Vagina (tissue), 2 donors: ENCODE data around the gene PTPRF. TPM values are rescaled to one million over a fixed set of nuclear protein-coding genes. Genes with fewer than 3 reads are reported as not detected.

Experiments used
- DNase-seq, 2 donors: peaks; one replicate each; pipeline ENCODE4 v3.0.0-alpha.2; 2017; ENCODE audit errors: extremely low spot score in 2 of 2
- H3K27ac ChIP-seq: fragments of 200-600 bp; sonication (generic); one replicate; pipeline ENCODE4 v1.5.1; 2019
- H3K27me3 ChIP-seq: fragments of 200-600 bp; sonication (generic); one replicate; pipeline ENCODE4 v1.5.1; 2019
- H3K36me3 ChIP-seq, 2 donors: fragments of 200-600 bp; sonication (generic); one replicate each; pipeline ENCODE4 v1.5.1; 2017 to 2019
- H3K4me1 ChIP-seq: fragments of 200-600 bp; sonication (generic); one replicate; pipeline ENCODE4 v1.5.1; 2019
- H3K4me3 ChIP-seq, 2 donors: fragments of 200-600 bp; sonication (generic); 1 replicate in 1 of 2; 2 replicates in 1 of 2; pipeline ENCODE4 v1.5.1; 2016 to 2019
- H3K9me3 ChIP-seq: fragments of 200-600 bp; sonication (generic); one replicate; pipeline ENCODE4 v1.5.1; 2019
- CTCF ChIP-seq, 3 experiments: fragments of 450-650 bp in 2 of 3; fragments of 200-600 bp in 1 of 3; sonication (generic) in 1 of 3; IDR thresholded peaks; one replicate each; pipeline ENCODE4 v1.5.1; 2017 to 2019; ENCODE audit warnings: antibody characterized with exemption in 3 of 3, mild to moderate bottlenecking in 2 of 3, moderate library complexity in 2 of 3
- POLR2A ChIP-seq, 2 donors: fragments of 450-650 bp; IDR thresholded peaks; one replicate each; pipeline ENCODE4 v1.6.1; 2017; ENCODE audit warnings: antibody characterized with exemption in 2 of 2, mild to moderate bottlenecking in 2 of 2, moderate library complexity in 2 of 2
- POLR2AphosphoS5 ChIP-seq, 2 donors: sonication (generic); formaldehyde crosslinking; IDR thresholded peaks; one replicate each; pipeline ENCODE4 v1.9.0; 2017; ENCODE audit warnings: antibody characterized with exemption in 2 of 2, mild to moderate bottlenecking in 2 of 2, low read depth in 1 of 2; ENCODE audit not compliant: insufficient read depth in 1 of 2
- intact Hi-C: fragments of 100-400 bp; cut with DNase I; formaldehyde crosslinking; loops from one replicate; pipeline ENCODE4 v1.15.1; 2023
- total RNA-seq: library from RNA; depleted of rRNA; stranded (reverse); fragments of >200 nt; gene quantifications from one replicate; pipeline ENCODE4 v1.2.3, GENCODE V29; 2016

Gene PTPRF
- total RNA-seq, 1 donor from 2014 or later, result 139 TPM

DNA sequence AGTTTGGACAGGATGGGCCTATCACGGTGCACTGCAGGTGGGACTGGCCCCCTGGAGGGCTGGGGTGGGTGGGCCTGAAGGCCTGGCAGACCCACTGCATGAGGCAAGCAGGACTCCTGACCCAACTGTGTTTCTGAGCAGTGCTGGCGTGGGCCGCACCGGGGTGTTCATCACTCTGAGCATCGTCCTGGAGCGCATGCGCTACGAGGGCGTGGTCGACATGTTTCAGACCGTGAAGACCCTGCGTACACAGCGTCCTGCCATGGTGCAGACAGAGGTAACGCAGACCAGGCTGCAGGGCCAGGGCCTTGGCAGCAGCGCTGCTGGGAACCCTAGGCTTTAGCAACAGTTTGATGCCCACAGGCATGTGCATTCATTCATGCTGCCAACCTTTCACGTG, 90.3 kb downstream of the PTPRF start:
- TF ChIP-seq POLR2AphosphoS5 (IDR thresholded peaks at IDR 0.05; ENCODE audit: insufficient read depth in 1 of 2, low read depth in 1 of 2) (no peak), POLR2A (IDR thresholded peaks at IDR 0.05) (no peak), CTCF (IDR thresholded peaks at IDR 0.05) (no peak)
- intact Hi-C loops, result no loop called here
- Histone ChIP-seq H3K36me3 (peaks cover 0 to 48% of the 10 kb centered on the region in 2 donors), H3K27me3 (no peaks in the 10 kb centered on the region), H3K27ac (no peak overlapping the region), H3K9me3 (no peaks in the 10 kb centered on the region), H3K4me1 (peaks cover 15% of the 10 kb centered on the region), H3K4me3 (no peak overlapping the region)
- DNase-seq, result no peak

GRCh38 chr1:43621386-43621785, 90.7 kb downstream of the PTPRF start:
- Histone ChIP-seq H3K4me1 (peaks cover 15% of the 10 kb centered on the region), H3K27ac (peak overlapping the region; percentile 44), H3K27me3 (no peaks in the 10 kb centered on the region), H3K9me3 (no peaks in the 10 kb centered on the region), H3K36me3 (peaks cover 0 to 48% of the 10 kb centered on the region in 2 donors), H3K4me3 (no peak overlapping the region)
- intact Hi-C loops, result no loop called here
- DNase-seq, result no peak
- TF ChIP-seq POLR2AphosphoS5 (IDR thresholded peaks at IDR 0.05; ENCODE audit: insufficient read depth in 1 of 2, low read depth in 1 of 2), result no peak
- no peak for TF ChIP-seq POLR2A (IDR thresholded peaks at IDR 0.05)
- TF ChIP-seq CTCF (IDR thresholded peaks at IDR 0.05), result no peak

- Histone ChIP-seq H3K4me3 (no peak overlapping the region), H3K27ac (peak overlapping the region; percentile 44), H3K9me3 (no peaks in the 10 kb centered on the region), H3K4me1 (peaks cover 15% of the 10 kb centered on the region), H3K36me3 (peaks cover 0 to 48% of the 10 kb centered on the region in 2 donors), H3K27me3 (no peaks in the 10 kb centered on the region)
- TF ChIP-seq POLR2A (IDR thresholded peaks at IDR 0.05), result no peak
- no peak for TF ChIP-seq POLR2AphosphoS5 (IDR thresholded peaks at IDR 0.05; ENCODE audit: insufficient read depth in 1 of 2, low read depth in 1 of 2)
- TF ChIP-seq CTCF (IDR thresholded peaks at IDR 0.05), result no peak
- no peak for DNase-seq
- intact Hi-C loops, result no loop called here
These were observed 91.2 kb downstream of the PTPRF start for GRCh38 chr1:43621861-43622260.

GRCh38 chr1:43622471-43622870, 91.8 kb downstream of the PTPRF start:
- DNase-seq, result no peak
- TF ChIP-seq POLR2AphosphoS5 (IDR thresholded peaks at IDR 0.05; ENCODE audit: insufficient read depth in 1 of 2, low read depth in 1 of 2) (no peak), POLR2A (IDR thresholded peaks at IDR 0.05) (no peak), CTCF (IDR thresholded peaks at IDR 0.05) (no peak)
- H3K4me1 ChIP-seq, result peaks cover 15% of the 10 kb centered on the region
- peaks cover 0 to 43% of the 10 kb centered on the region in 2 donors for H3K36me3 ChIP-seq
- no peak overlapping the region for H3K4me3 ChIP-seq
- intact Hi-C loops, result no loop called here
- H3K27ac ChIP-seq, result peak overlapping the region; percentile 44
- H3K27me3 ChIP-seq, result no peaks in the 10 kb centered on the region
- no peaks in the 10 kb centered on the region for H3K9me3 ChIP-seq

GRCh38 chr1:43622901-43623780, 92.5 kb downstream of the PTPRF start:
- Histone ChIP-seq H3K27ac (no peak overlapping the region), H3K36me3 (peaks cover 0 to 37% of the 10 kb centered on the region in 2 donors), H3K27me3 (no peaks in the 10 kb centered on the region), H3K4me3 (no peak overlapping the region), H3K4me1 (peaks cover 15% of the 10 kb centered on the region), H3K9me3 (no peaks in the 10 kb centered on the region)
- intact Hi-C loops, result no loop called here
- DNase-seq, result peak in 1 of 2 donors; percentile 70
- TF ChIP-seq POLR2A (IDR thresholded peaks at IDR 0.05) (no peak), CTCF (IDR thresholded peaks at IDR 0.05) (no peak), POLR2AphosphoS5 (IDR thresholded peaks at IDR 0.05; ENCODE audit: insufficient read depth in 1 of 2, low read depth in 1 of 2) (no peak)
